ENCODE data around the gene TMOD1.

Gene TMOD1

GRCh38 chr9:97512966-97513560, 11.6 kb downstream of the TMOD1 start:
- no peak for ATAC-seq (replicated peaks; ENCODE audit: extremely low read depth, poor library complexity, severe bottlenecking)
- Mint-ChIP-seq H3K27me3 (peaks cover 29% of the 10 kb centered on the region), H3K4me1 (no peaks in the 10 kb centered on the region), H3K9me3 (no peaks in the 10 kb centered on the region), H3K4me3 (no peak overlapping the region), H3K36me3 (ENCODE audit: insufficient read depth) (no peaks in the 10 kb centered on the region), H3K27ac (ENCODE audit: low read depth) (no peak overlapping the region)
- DNase-seq (ENCODE audit: low spot score in 2 of 2) = no peak

- no peak overlapping the region for H3K4me3 Mint-ChIP-seq
- no peaks in the 10 kb centered on the region for H3K36me3 Mint-ChIP-seq (ENCODE audit: insufficient read depth)
- DNase-seq (ENCODE audit: low spot score in 2 of 2) (no peak), ATAC-seq (replicated peaks; ENCODE audit: extremely low read depth, poor library complexity, severe bottlenecking) (no peak)
- H3K27ac Mint-ChIP-seq (ENCODE audit: low read depth) = no peak overlapping the region
- H3K9me3 Mint-ChIP-seq = no peaks in the 10 kb centered on the region
- H3K4me1 Mint-ChIP-seq = no peaks in the 10 kb centered on the region
- H3K27me3 Mint-ChIP-seq = peaks cover 43% of the 10 kb centered on the region
Observed at GRCh38 chr9:97514531-97514930, 13.1 kb downstream of the TMOD1 start.

GRCh38 chr9:97515662-97516061, 14.2 kb downstream of the TMOD1 start:
- H3K27me3 Mint-ChIP-seq = peaks cover 46% of the 10 kb centered on the region
- H3K27ac Mint-ChIP-seq (ENCODE audit: low read depth) = no peak overlapping the region

GRCh38 chr9:97516111-97516510, 14.6 kb downstream of the TMOD1 start:
- ATAC-seq (replicated peaks; ENCODE audit: extremely low read depth, poor library complexity, severe bottlenecking) (no peak), DNase-seq (ENCODE audit: low spot score in 2 of 2) (no peak)
- H3K4me1 Mint-ChIP-seq = no peaks in the 10 kb centered on the region
- no peaks in the 10 kb centered on the region for H3K36me3 Mint-ChIP-seq (ENCODE audit: insufficient read depth)
- H3K27ac Mint-ChIP-seq (ENCODE audit: low read depth) = no peak overlapping the region
- no peaks in the 10 kb centered on the region for H3K9me3 Mint-ChIP-seq
- peaks cover 46% of the 10 kb centered on the region for H3K27me3 Mint-ChIP-seq
- no peak overlapping the region for H3K4me3 Mint-ChIP-seq

More at GRCh38 chr9:97515662-97516061, 14.2 kb downstream of the TMOD1 start:
- Mint-ChIP-seq H3K4me1 (no peaks in the 10 kb centered on the region), H3K36me3 (ENCODE audit: insufficient read depth) (no peaks in the 10 kb centered on the region), H3K9me3 (no peaks in the 10 kb centered on the region), H3K4me3 (no peak overlapping the region)
- DNase-seq (ENCODE audit: low spot score in 2 of 2) = no peak
- no peak for ATAC-seq (replicated peaks; ENCODE audit: extremely low read depth, poor library complexity, severe bottlenecking)

GRCh38 chr9:97517331-97518089, 16.0 kb downstream of the TMOD1 start:
- no peak for DNase-seq (ENCODE audit: low spot score in 2 of 2)
- no peaks in the 10 kb centered on the region for H3K9me3 Mint-ChIP-seq
- no peak overlapping the region for H3K4me3 Mint-ChIP-seq
- no peaks in the 10 kb centered on the region for H3K4me1 Mint-ChIP-seq
- no peak for ATAC-seq (replicated peaks; ENCODE audit: extremely low read depth, poor library complexity, severe bottlenecking)
- no peaks in the 10 kb centered on the region for H3K36me3 Mint-ChIP-seq (ENCODE audit: insufficient read depth)
- H3K27me3 Mint-ChIP-seq = peaks cover 46% of the 10 kb centered on the region
- peak overlapping the region; percentile 18 for H3K27ac Mint-ChIP-seq (ENCODE audit: low read depth)

GRCh38 chr9:97518166-97518908, 16.9 kb downstream of the TMOD1 start:
- Mint-ChIP-seq H3K27me3 (peaks cover 46% of the 10 kb centered on the region), H3K4me3 (no peak overlapping the region), H3K27ac (ENCODE audit: low read depth) (no peak overlapping the region), H3K4me1 (no peaks in the 10 kb centered on the region), H3K36me3 (ENCODE audit: insufficient read depth) (no peaks in the 10 kb centered on the region), H3K9me3 (no peaks in the 10 kb centered on the region)
- ATAC-seq (replicated peaks; ENCODE audit: extremely low read depth, poor library complexity, severe bottlenecking) = no peak
- no peak for DNase-seq (ENCODE audit: low spot score in 2 of 2)

- ATAC-seq (replicated peaks; ENCODE audit: extremely low read depth, poor library complexity, severe bottlenecking) (no peak), DNase-seq (ENCODE audit: low spot score in 2 of 2) (no peak)
- Mint-ChIP-seq H3K9me3 (no peaks in the 10 kb centered on the region), H3K27ac (ENCODE audit: low read depth) (no peak overlapping the region), H3K4me3 (no peak overlapping the region), H3K4me1 (no peaks in the 10 kb centered on the region), H3K36me3 (ENCODE audit: insufficient read depth) (no peaks in the 10 kb centered on the region), H3K27me3 (peaks cover 46% of the 10 kb centered on the region)
Observed at GRCh38 chr9:97518909-97519307, 17.4 kb downstream of the TMOD1 start.

GRCh38 chr9:97519441-97519970, 18.0 kb downstream of the TMOD1 start:
- peaks cover 46% of the 10 kb centered on the region for H3K27me3 Mint-ChIP-seq
- no peak for DNase-seq (ENCODE audit: low spot score in 2 of 2)
- H3K36me3 Mint-ChIP-seq (ENCODE audit: insufficient read depth) = no peaks in the 10 kb centered on the region

GRCh38 chr9:97521576-97522333, 20.3 kb downstream of the TMOD1 start:
- DNase-seq (ENCODE audit: low spot score in 2 of 2) (no peak), ATAC-seq (replicated peaks; ENCODE audit: extremely low read depth, poor library complexity, severe bottlenecking) (no peak)
- Mint-ChIP-seq H3K4me3 (no peak overlapping the region), H3K36me3 (ENCODE audit: insufficient read depth) (no peaks in the 10 kb centered on the region), H3K27me3 (peaks cover 30% of the 10 kb centered on the region), H3K4me1 (no peaks in the 10 kb centered on the region), H3K27ac (ENCODE audit: low read depth) (no peak overlapping the region), H3K9me3 (no peaks in the 10 kb centered on the region)

More at GRCh38 chr9:97519441-97519970, 18.0 kb downstream of the TMOD1 start:
- no peak overlapping the region for H3K4me3 Mint-ChIP-seq
- no peak for ATAC-seq (replicated peaks; ENCODE audit: extremely low read depth, poor library complexity, severe bottlenecking)
- H3K4me1 Mint-ChIP-seq = no peaks in the 10 kb centered on the region
- no peak overlapping the region for H3K27ac Mint-ChIP-seq (ENCODE audit: low read depth)
- H3K9me3 Mint-ChIP-seq = no peaks in the 10 kb centered on the region

GRCh38 chr9:97524424-97524823, 23.0 kb downstream of the TMOD1 start:
- Mint-ChIP-seq H3K27ac (ENCODE audit: low read depth) (no peak overlapping the region), H3K4me1 (no peaks in the 10 kb centered on the region), H3K36me3 (ENCODE audit: insufficient read depth) (no peaks in the 10 kb centered on the region), H3K4me3 (no peak overlapping the region), H3K27me3 (peaks cover 13% of the 10 kb centered on the region), H3K9me3 (no peaks in the 10 kb centered on the region)
- ATAC-seq (replicated peaks; ENCODE audit: extremely low read depth, poor library complexity, severe bottlenecking) = no peak
- DNase-seq (ENCODE audit: low spot score in 2 of 2) = no peak

- Mint-ChIP-seq H3K4me1 (no peaks in the 10 kb centered on the region), H3K27me3 (peaks cover 10% of the 10 kb centered on the region), H3K9me3 (no peaks in the 10 kb centered on the region), H3K36me3 (ENCODE audit: insufficient read depth) (no peaks in the 10 kb centered on the region), H3K27ac (ENCODE audit: low read depth) (no peak overlapping the region), H3K4me3 (no peak overlapping the region)
- no peak for DNase-seq (ENCODE audit: low spot score in 2 of 2)
- ATAC-seq (replicated peaks; ENCODE audit: extremely low read depth, poor library complexity, severe bottlenecking) = no peak
Observed at GRCh38 chr9:97525451-97525850, 24.0 kb downstream of the TMOD1 start.

- no peaks in the 10 kb centered on the region for H3K9me3 Mint-ChIP-seq
- no peaks in the 10 kb centered on the region for H3K4me1 Mint-ChIP-seq
- no peak for ATAC-seq (replicated peaks; ENCODE audit: extremely low read depth, poor library complexity, severe bottlenecking)
- no peak for DNase-seq (ENCODE audit: low spot score in 2 of 2)
- no peak overlapping the region for H3K27ac Mint-ChIP-seq (ENCODE audit: low read depth)
- peaks cover 10% of the 10 kb centered on the region for H3K27me3 Mint-ChIP-seq
- H3K36me3 Mint-ChIP-seq (ENCODE audit: insufficient read depth) = no peaks in the 10 kb centered on the region
- no peak overlapping the region for H3K4me3 Mint-ChIP-seq
Observed at GRCh38 chr9:97526895-97527575, 25.6 kb downstream of the TMOD1 start.

All from central memory CD8-positive, alpha-beta T cell (primary cell).